Right hindlimb (tissue), 1 donor: ENCODE data around the gene PERP.
"Not testable (repeated sequence)": the region's sequence is repeated elsewhere in the genome, so short reads cannot be mapped to it uniquely, and the experiment has no call there.

ENCODE experiments used
- DNase-seq: peaks from one replicate; pipeline ENCODE4 v3.0.0-alpha.2; 2018

PERP gene

GRCh38 chr6:138104618-138105213 is 2.5 kb downstream of the PERP start:
- DNase-seq = no peak

DNA sequence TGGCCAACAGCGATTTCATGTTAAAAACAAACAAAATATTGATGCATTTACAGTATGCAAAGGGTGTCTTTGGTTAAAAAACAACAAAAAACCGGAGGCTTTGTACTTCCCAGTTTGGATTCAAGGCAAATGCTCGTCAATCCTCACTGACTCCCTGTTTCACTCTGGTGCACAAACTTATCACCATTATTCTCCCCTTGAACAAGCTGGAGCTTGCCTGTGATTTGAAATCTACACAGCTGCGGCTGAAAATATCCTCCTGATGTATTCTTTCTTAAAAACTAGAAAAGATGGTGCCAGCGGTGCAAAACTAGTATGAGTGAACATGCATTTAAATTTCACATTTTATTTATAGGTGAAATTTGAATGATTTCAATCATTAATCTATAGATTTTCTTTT is 3.3 kb downstream of the PERP start:
- no peak for DNase-seq

GRCh38 chr6:138101946-138102731 is 5.1 kb downstream of the PERP start:
- DNase-seq = no peak

- no peak for DNase-seq
Observed at GRCh38 chr6:138099832-138100231, 7.4 kb downstream of the PERP start.

DNA sequence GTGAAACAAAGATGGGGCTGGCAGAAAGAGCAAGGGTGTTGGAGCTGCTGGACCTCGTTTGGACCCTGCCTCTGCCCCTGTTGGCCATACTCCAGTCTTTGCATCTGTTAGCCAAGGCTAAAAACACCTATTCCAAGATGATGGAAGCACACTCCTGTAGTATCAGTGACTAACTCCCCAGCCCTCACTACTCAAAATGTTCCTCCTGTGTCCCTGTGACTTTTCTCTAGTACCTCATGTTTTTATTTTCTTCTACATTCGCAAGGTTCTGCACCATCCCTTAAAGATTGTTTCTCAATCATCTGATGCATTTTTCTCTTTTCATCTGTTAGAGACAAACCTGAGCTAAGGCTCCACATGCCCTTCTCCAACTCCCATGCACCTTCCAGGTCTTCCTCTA is 8.9 kb downstream of the PERP start:
- no peak for DNase-seq

DNA sequence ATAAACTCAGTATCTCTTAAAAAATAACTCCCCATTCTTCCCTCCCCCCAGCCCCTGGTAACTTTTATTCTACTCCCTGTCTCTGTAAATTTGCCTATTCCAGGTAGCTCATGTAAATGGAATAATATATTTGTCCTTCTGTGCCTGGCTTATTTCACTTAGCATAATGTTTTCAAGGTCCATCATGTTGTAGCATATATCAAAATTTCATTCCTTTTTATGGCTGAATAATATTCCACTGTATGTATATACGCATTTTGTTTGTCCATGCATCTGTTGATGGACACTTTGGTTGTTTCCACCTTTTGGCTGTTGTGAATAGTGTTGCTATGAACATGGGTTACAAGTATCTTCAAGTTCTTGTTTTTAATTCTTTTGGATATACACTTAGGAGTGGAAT is 13.0 kb downstream of the PERP start:
- no peak for DNase-seq

GRCh38 chr6:138093632-138094031 is 13.6 kb downstream of the PERP start:
- no peak for DNase-seq

DNA sequence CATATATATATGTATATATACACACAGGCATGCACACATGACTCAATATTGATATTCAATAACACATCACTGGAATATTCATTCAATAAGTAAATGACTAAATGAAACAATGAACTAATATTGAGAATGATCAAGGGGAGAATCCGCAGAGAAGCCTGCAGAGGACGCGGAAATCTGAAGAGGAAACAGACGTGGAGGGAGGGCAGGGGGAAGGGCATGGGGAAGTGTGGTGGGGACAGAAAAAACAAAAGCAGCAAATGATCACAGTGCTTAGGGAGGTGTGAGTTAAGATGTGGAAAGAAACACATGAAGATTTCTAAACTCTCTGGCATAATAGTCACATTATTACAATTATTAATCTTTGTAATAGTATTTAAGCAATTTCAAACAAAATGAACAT is 14.5 kb downstream of the PERP start:
- DNase-seq = no peak

- DNase-seq = no peak
Observed at GRCh38 chr6:138089325-138089724, 17.9 kb downstream of the PERP start.

GRCh38 chr6:138088326-138088762 is 18.9 kb downstream of the PERP start:
- no peak for DNase-seq

DNA sequence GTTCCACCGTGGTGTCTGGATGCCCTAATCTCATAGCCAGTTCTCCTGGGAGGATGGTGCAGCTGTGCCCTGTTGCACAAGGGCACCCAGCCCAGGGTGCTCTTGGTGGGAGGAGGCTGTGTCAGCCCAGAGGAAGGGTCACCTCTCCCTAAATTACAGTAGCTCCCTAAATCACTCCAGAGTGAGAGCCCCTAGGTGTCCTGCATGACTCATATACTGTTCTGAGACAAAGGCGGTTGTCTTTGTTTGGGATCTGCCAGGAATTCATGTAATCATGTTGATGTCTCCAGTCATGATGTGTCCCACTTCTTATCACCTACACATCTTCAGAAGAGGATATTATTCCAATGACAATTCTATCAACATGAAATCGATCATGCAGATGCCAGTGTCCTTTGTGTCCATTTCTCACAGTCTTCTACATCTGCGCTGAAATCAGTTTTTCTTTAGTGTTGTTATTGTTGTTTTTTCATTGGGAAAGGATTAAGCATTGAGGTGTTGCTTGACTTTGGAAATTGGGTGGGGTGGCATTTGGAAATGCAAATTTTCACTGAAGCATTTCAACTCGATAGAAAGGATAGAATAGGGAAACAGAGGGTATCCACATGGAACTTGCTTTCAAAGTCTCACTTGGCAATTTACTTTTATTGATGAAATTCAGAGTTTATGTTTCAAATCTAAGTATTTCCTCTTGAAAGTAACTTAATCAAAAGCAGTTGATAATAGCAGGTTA is 19.5 kb downstream of the PERP start:
- DNase-seq = no peak

DNA sequence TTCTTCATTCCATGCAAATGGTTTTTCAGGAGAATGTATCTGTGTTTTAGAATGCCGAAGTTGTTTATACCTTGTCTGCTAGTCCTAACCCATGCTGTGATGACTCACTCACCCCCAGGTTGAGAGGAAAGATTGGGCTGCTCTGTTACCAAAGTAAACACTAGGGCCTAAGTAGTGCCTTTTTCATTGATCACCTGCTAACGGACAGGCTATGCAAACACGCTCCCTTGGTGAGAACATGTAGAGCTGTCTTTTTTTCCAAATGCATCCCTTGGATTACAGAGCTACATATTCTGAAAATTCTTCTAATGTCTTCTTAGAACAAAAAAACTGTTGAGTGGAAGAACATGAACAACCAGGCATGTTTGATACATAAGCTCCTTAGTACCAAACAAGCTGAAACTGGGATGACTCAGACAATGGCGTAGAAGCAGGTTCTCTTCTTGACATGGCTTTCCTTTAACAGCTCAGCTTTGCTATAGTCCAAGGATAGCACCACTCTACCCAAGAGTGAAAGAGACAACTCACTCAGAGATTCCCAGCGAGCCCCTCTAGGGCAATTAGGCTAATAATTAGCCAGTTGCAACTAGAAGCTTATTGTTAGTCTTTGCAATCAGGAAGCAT is 20.5 kb downstream of the PERP start:
- DNase-seq = no peak

DNA sequence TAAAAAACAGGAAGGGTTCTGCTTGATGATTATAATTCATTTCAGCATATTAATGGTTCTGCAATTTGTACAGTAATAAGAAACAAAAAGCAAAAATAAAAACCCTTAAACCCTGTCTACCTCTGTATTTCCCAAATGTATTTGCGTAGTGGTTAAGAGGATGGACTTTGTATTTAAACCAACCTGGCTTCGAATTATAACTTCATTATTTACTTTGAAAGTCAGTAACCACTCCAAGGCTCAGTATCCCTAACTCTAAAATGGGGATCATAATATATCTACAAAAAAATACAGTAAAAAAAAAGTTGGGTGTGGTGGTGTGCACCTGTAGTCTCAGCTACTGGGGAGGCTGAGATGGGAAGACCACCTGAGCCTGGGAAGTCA is 21.4 kb downstream of the PERP start:
- DNase-seq = no peak

GRCh38 chr6:138084904-138085838 is 22.0 kb downstream of the PERP start:
- DNase-seq = no peak

GRCh38 chr6:138082232-138082631 is 25.0 kb downstream of the PERP start:
- no peak for DNase-seq

DNA sequence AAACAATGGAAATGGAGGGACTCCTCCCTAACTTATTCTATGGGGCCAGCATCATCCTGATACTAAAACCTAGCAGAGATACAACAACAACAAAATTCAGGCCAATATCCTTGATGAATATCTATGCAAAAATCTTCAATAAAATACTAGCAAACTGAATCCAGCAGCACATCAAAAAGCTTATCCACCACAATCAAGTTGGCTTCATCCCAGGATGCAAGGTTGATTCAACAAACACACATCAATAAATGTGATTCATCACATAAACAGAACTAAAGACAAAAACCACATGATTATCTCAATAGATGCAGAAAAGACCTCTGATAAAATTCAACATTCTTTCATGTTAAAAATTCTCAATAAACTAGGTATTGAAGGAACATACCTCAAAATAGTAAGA is 27.7 kb downstream of the PERP start:
- not testable (repeated sequence) for DNase-seq

GRCh38 chr6:138078491-138078890 is 28.7 kb downstream of the PERP start:
- DNase-seq = no peak

GRCh38 chr6:138073264-138073663 is 34.0 kb downstream of the PERP start:
- DNase-seq = no peak

DNA sequence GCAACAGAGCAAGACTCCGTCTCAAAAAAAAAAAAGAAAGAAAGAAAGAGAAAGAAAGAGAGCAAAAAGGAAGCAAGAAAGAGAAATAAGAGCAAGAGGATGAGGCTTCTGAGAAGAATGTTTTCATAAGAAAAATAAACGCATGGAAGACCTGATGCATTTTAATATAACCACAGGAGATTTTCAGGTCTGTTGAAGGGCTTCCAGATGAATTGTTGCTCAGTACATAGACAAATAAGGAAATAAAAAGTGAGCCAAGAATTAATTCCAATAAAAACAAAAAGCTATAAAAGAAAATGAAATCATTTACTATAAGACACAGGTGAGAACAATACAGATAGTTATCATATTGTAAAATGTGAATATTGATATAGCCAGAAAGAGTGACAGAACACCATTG is 43.5 kb downstream of the PERP start:
- DNase-seq = no peak

GRCh38 chr6:138054982-138055381 is 52.2 kb downstream of the PERP start:
- no peak for DNase-seq

- DNase-seq = no peak
Observed at GRCh38 chr6:138052783-138053182, 54.4 kb downstream of the PERP start.

DNA sequence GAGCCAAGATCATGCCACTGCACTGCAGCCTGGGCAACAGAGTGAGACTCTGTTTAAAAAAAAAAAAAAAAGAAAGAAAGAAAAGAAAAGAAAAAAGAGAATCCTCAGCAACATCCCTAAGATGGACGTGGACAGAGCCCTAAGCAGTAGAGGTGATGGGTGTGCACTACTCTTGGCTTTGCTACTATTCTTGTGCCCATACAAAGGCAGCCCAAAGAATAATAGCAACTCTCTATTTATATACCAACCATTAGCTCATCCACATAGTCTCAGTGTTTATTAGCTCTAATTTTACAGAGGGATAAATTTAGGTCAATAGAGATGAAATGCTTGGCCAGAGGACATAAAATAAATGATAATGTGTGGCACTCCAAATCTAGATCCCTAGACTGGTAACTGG is 62.2 kb downstream of the PERP start:
- no peak for DNase-seq
